ENCODE data around the gene MTA3. TPM values are rescaled to one million over a fixed set of nuclear protein-coding genes. Genes with fewer than 3 reads are reported as not detected.

Gene MTA3
- total and polyA plus RNA-seq, 2 donors (not counting 1 experiment from before 2014, with no cell fraction given), result 31.0 to 47.7 TPM

- no peak for DNase-seq (ENCODE audit: low read depth in 2 of 2)
- Histone ChIP-seq H3K27ac (ENCODE audit: insufficient read depth, low read length) (no peak overlapping the region), H3K36me3 (ENCODE audit: control insufficient read depth, insufficient read depth, low read length) (no peaks in the 10 kb centered on the region), H3K4me1 (ENCODE audit: control insufficient read depth, extremely low read depth, insufficient read depth, low read length) (no peaks in the 10 kb centered on the region), H3K27me3 (ENCODE audit: control insufficient read depth, insufficient read depth, low read length) (peaks cover 14% of the 10 kb centered on the region), H4K20me1 (ENCODE audit: control insufficient read depth, extremely low read depth, insufficient read depth, low read length) (no peaks in the 10 kb centered on the region), H3K9ac (ENCODE audit: insufficient read depth, low read length) (no peak overlapping the region), H2AFZ (ENCODE audit: low read length) (no peak overlapping the region), H3K4me2 (ENCODE audit: extremely low read depth, insufficient read depth, low read length) (no peak overlapping the region), H3K4me3 (replicated peaks in 1 of 4; ENCODE audit: control extremely low read depth in 1 of 4, insufficient read depth in 1 of 4, low read depth in 3 of 4, low read length in 4 of 4) (no peak overlapping the region), H3K79me2 (ENCODE audit: control insufficient read depth, insufficient read depth, low read length) (no peaks in the 10 kb centered on the region), H3K9me3 (ENCODE audit: control insufficient read depth, insufficient read depth, low read depth, low read length) (no peaks in the 10 kb centered on the region)
- no peak for TF ChIP-seq EZH2 (IDR thresholded peaks at IDR 0.05; ENCODE audit: low read length, missing control alignments)
- TF ChIP-seq, protein P1, sequence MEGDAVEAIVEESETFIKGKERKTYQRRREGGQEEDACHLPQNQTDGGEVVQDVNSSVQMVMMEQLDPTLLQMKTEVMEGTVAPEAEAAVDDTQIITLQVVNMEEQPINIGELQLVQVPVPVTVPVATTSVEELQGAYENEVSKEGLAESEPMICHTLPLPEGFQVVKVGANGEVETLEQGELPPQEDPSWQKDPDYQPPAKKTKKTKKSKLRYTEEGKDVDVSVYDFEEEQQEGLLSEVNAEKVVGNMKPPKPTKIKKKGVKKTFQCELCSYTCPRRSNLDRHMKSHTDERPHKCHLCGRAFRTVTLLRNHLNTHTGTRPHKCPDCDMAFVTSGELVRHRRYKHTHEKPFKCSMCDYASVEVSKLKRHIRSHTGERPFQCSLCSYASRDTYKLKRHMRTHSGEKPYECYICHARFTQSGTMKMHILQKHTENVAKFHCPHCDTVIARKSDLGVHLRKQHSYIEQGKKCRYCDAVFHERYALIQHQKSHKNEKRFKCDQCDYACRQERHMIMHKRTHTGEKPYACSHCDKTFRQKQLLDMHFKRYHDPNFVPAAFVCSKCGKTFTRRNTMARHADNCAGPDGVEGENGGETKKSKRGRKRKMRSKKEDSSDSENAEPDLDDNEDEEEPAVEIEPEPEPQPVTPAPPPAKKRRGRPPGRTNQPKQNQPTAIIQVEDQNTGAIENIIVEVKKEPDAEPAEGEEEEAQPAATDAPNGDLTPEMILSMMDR (conservative IDR thresholded peaks at IDR 0.05 in 1 of 2, IDR thresholded peaks at IDR 0.05 in 1 of 2; ENCODE audit: low read depth in 1 of 2, low read length in 2 of 2), result no peak
Measured at GRCh38 chr2:42796427-42797248, 228.2 kb downstream of the MTA3 start.

- DNase-seq (ENCODE audit: low read depth in 2 of 2), result no peak
- no peak for TF ChIP-seq EZH2 (IDR thresholded peaks at IDR 0.05; ENCODE audit: low read length, missing control alignments)
- TF ChIP-seq, protein P1 (conservative IDR thresholded peaks at IDR 0.05 in 1 of 2, IDR thresholded peaks at IDR 0.05 in 1 of 2; ENCODE audit: low read depth in 1 of 2, low read length in 2 of 2), result no peak
- no peaks in the 10 kb centered on the region for H3K79me2 ChIP-seq (ENCODE audit: control insufficient read depth, insufficient read depth, low read length)
- H3K4me1 ChIP-seq (ENCODE audit: control insufficient read depth, extremely low read depth, insufficient read depth, low read length), result no peaks in the 10 kb centered on the region
- no peak overlapping the region for H2AFZ ChIP-seq (ENCODE audit: low read length)
- H3K27ac ChIP-seq (ENCODE audit: insufficient read depth, low read length), result no peak overlapping the region
- no peak overlapping the region for H3K9ac ChIP-seq (ENCODE audit: insufficient read depth, low read length)
- no peaks in the 10 kb centered on the region for H3K36me3 ChIP-seq (ENCODE audit: control insufficient read depth, insufficient read depth, low read length)
- H3K4me2 ChIP-seq (ENCODE audit: extremely low read depth, insufficient read depth, low read length), result no peak overlapping the region
- no peaks in the 10 kb centered on the region for H3K9me3 ChIP-seq (ENCODE audit: control insufficient read depth, insufficient read depth, low read depth, low read length)
- no peaks in the 10 kb centered on the region for H4K20me1 ChIP-seq (ENCODE audit: control insufficient read depth, extremely low read depth, insufficient read depth, low read length)
- no peak overlapping the region for H3K4me3 ChIP-seq (replicated peaks in 1 of 4; ENCODE audit: control extremely low read depth in 1 of 4, insufficient read depth in 1 of 4, low read depth in 3 of 4, low read length in 4 of 4)
- H3K27me3 ChIP-seq (ENCODE audit: control insufficient read depth, insufficient read depth, low read length), result peaks cover 11% of the 10 kb centered on the region
Measured at GRCh38 chr2:42797281-42797680, 228.8 kb downstream of the MTA3 start.

DNA sequence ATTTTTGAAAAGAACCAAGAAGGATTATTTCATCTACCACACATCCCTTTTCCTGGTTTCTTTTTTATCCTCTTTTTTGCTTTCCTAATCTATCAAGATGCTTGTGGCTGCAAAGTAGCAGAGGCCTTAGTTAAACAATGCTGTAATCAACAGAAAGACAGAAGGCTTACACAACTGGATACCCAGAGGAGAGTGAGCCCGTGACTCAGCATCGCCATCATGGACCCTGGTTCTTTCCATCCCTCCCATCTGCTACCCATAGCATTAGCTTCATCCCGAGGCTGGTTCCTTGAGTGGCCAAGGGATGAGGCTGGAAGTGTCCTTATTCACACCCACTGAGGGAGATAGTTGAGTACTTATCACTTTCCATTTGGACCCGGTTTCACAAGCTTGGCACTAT is 231.4 kb downstream of the MTA3 start:
- DNase-seq (ENCODE audit: low read depth in 2 of 2), result peak in 1 of 2 donors; percentile 26
- no peaks in the 10 kb centered on the region for H3K4me1 ChIP-seq (ENCODE audit: control insufficient read depth, extremely low read depth, insufficient read depth, low read length)
- no peak overlapping the region for H3K4me2 ChIP-seq (ENCODE audit: extremely low read depth, insufficient read depth, low read length)
- H3K4me3 ChIP-seq (replicated peaks in 1 of 4; ENCODE audit: control extremely low read depth in 1 of 4, insufficient read depth in 1 of 4, low read depth in 3 of 4, low read length in 4 of 4), result no peak overlapping the region
- peaks cover 4% of the 10 kb centered on the region for H3K27me3 ChIP-seq (ENCODE audit: control insufficient read depth, insufficient read depth, low read length)
- H3K27ac ChIP-seq (ENCODE audit: insufficient read depth, low read length), result no peak overlapping the region
- no peak overlapping the region for H3K9ac ChIP-seq (ENCODE audit: insufficient read depth, low read length)
- H3K36me3 ChIP-seq (ENCODE audit: control insufficient read depth, insufficient read depth, low read length), result no peaks in the 10 kb centered on the region
- TF ChIP-seq EZH2 (IDR thresholded peaks at IDR 0.05; ENCODE audit: low read length, missing control alignments), result no peak
- TF ChIP-seq, protein P1 (conservative IDR thresholded peaks at IDR 0.05 in 1 of 2, IDR thresholded peaks at IDR 0.05 in 1 of 2; ENCODE audit: low read depth in 1 of 2, low read length in 2 of 2), result no peak
- H3K79me2 ChIP-seq (ENCODE audit: control insufficient read depth, insufficient read depth, low read length), result no peaks in the 10 kb centered on the region
- no peaks in the 10 kb centered on the region for H4K20me1 ChIP-seq (ENCODE audit: control insufficient read depth, extremely low read depth, insufficient read depth, low read length)
- no peak overlapping the region for H2AFZ ChIP-seq (ENCODE audit: low read length)
- no peaks in the 10 kb centered on the region for H3K9me3 ChIP-seq (ENCODE audit: control insufficient read depth, insufficient read depth, low read depth, low read length)

Measured in fibroblast of lung (primary cell).